Measurements from ENCODE around the gene LEMD2.

The LEMD2 gene

DNA sequence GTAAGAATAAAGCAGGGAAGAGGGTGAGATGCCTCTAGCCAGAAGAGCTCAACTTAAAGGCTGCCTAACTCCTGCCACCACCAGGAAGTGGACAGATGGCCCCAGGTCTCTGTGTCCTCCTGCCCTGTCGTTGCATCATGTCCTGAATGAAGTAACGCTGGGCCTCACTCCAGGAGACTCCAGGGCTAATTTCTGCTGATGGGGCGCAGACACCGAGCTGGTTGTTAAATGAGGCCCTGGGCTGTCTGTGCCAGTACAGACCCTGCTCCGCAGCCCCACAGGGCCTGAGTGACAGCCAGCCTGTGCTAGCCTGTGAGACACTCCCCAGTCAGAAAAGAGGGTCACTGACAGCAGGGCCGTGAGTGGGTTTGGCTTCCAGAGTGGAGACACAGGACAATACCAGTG is 48.7 kb downstream of the LEMD2 start:
- H3K36me3 ChIP-seq (ENCODE audit: insufficient read depth, low read depth, low read length) = no peaks in the 10 kb centered on the region
- no peak overlapping the region for H3K9ac ChIP-seq (ENCODE audit: low read depth, low read length)
- H3K27me3 ChIP-seq (ENCODE audit: insufficient read depth, low read length) = no peaks in the 10 kb centered on the region
- peaks cover 3% of the 10 kb centered on the region for H3K4me1 ChIP-seq (ENCODE audit: insufficient read depth, low read length)
- no peak overlapping the region for H3K27ac ChIP-seq (ENCODE audit: low read length)
- no peaks in the 10 kb centered on the region for H3K9me3 ChIP-seq (ENCODE audit: insufficient read depth, low read depth, low read length)
- no peak overlapping the region for H3K4me3 ChIP-seq (ENCODE audit: low read length)

DNA sequence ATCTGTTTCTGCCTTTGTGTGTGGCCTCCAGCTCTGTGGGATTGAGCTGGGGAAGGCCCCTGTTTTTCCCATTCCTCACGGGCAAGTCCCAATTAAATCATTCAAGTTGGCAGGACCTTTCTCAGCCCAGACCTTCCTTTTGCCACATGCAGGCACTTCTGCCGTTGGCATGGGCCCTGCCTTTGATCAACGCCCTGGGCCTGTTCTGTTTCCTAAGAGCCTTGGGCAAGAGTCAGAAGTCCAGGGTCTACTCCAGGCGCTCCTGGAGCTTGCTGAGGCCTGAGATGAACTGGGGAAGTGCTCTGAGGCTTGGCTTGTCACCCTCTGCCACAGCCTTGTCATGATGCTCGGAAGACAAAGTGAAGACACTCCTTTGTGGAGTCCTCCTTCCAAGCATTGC is 49.4 kb downstream of the LEMD2 start:
- no peaks in the 10 kb centered on the region for H3K27me3 ChIP-seq (ENCODE audit: insufficient read depth, low read length)
- no peak overlapping the region for H3K9ac ChIP-seq (ENCODE audit: low read depth, low read length)
- H3K9me3 ChIP-seq (ENCODE audit: insufficient read depth, low read depth, low read length) = no peaks in the 10 kb centered on the region
- no peak overlapping the region for H3K27ac ChIP-seq (ENCODE audit: low read length)
- H3K4me3 ChIP-seq (ENCODE audit: low read length) = no peak overlapping the region
- H3K36me3 ChIP-seq (ENCODE audit: insufficient read depth, low read depth, low read length) = no peaks in the 10 kb centered on the region
- H3K4me1 ChIP-seq (ENCODE audit: insufficient read depth, low read length) = no peaks in the 10 kb centered on the region; the same call in 1 of the 2 replicates

DNA sequence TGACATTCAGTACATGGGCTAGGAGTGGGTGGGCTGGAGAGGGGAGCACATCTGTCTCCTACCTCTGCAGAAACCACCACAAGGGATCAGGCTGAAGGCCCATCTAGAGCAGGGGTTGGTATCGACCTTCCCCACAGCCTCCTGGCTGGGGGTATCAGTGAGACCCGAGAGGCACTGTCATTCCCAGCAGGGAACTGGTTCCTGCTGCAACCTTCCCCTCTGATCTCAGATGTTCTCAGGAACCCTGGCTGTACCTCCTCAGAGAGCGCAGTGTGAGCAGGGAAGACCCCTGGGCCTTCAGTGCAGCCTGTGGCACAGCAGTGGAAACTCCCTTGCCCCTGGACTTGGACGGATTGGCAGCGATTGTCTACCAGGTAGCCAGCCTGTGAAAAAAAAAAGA is 50.1 kb downstream of the LEMD2 start:
- no peaks in the 10 kb centered on the region for H3K9me3 ChIP-seq (ENCODE audit: insufficient read depth, low read depth, low read length)
- H3K36me3 ChIP-seq (ENCODE audit: insufficient read depth, low read depth, low read length) = no peaks in the 10 kb centered on the region
- no peaks in the 10 kb centered on the region for H3K27me3 ChIP-seq (ENCODE audit: insufficient read depth, low read length)
- no peaks in the 10 kb centered on the region for H3K4me1 ChIP-seq (ENCODE audit: insufficient read depth, low read length)
- no peak overlapping the region for H3K27ac ChIP-seq (ENCODE audit: low read length)
- H3K4me3 ChIP-seq (ENCODE audit: low read length) = no peak overlapping the region
- H3K9ac ChIP-seq (ENCODE audit: low read depth, low read length) = no peak overlapping the region

DNA sequence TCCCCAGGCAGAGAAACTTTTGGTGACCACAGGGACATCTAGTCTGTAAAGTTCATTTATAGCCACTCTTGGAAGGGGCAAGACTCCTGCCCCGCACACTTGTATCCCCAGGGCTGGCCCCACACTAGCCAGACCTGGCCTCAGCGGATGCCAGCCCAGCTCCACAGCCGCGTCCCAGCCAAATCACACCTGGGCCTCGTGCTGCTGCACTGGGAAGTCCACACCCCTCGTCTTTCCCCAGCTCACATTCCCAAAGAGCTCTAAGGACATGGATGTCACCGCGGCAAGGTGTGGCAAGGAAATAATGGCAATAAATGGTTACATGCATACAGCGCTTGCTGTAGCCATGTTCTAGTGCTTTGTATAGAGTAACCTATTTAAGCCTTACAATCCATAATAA is 50.8 kb downstream of the LEMD2 start:
- H3K27ac ChIP-seq (ENCODE audit: low read length) = no peak overlapping the region
- H3K27me3 ChIP-seq (ENCODE audit: insufficient read depth, low read length) = no peaks in the 10 kb centered on the region
- no peaks in the 10 kb centered on the region for H3K9me3 ChIP-seq (ENCODE audit: insufficient read depth, low read depth, low read length)
- no peak overlapping the region for H3K4me3 ChIP-seq (ENCODE audit: low read length)
- no peak overlapping the region for H3K9ac ChIP-seq (ENCODE audit: low read depth, low read length)
- no peaks in the 10 kb centered on the region for H3K36me3 ChIP-seq (ENCODE audit: insufficient read depth, low read depth, low read length)
- H3K4me1 ChIP-seq (ENCODE audit: insufficient read depth, low read length) = no peaks in the 10 kb centered on the region

DNA sequence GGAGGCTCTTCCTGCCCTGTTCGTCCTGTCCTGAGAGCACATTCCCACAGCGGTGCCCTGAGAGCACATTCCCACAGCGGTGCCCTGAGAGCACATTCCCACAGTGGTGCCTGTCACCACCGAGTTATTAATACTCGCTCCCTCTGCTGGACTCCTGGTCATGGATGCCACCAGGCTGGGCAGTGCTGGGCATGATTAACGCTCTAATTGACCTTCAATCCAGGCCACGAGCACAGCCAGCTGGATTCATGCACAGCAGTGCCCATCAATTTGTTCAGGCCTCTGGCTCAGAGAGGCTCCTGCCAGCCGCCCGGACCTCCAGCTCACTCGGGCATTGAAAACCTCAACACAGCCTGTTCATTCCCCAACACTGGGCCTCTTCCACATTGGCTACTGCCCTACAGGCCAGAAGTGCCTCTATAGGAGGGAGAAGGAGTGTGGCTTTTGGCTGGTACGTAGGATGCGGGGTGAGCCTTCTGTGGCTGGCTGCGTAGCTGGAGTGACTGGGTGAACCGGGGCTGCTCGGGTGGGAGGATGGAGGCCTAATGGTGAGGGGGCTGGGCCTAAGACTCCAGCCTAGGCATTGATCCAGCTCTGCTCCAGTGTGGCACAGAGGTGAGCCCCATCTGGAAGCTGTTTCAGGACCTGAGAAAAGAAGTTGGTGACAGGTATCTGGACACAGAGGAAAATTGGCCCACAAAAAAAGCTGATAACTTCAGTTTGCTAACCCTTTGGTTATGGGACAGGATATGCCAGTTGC is 51.5 kb downstream of the LEMD2 start:
- Histone ChIP-seq H3K4me1 (ENCODE audit: insufficient read depth, low read length) (no peaks in the 10 kb centered on the region), H3K9me3 (ENCODE audit: insufficient read depth, low read depth, low read length) (no peaks in the 10 kb centered on the region), H3K27me3 (ENCODE audit: insufficient read depth, low read length) (no peaks in the 10 kb centered on the region), H3K36me3 (ENCODE audit: insufficient read depth, low read depth, low read length) (no peaks in the 10 kb centered on the region), H3K4me3 (ENCODE audit: low read length) (no peak overlapping the region), H3K9ac (ENCODE audit: low read depth, low read length) (no peak overlapping the region), H3K27ac (ENCODE audit: low read length) (no peak overlapping the region)

DNA sequence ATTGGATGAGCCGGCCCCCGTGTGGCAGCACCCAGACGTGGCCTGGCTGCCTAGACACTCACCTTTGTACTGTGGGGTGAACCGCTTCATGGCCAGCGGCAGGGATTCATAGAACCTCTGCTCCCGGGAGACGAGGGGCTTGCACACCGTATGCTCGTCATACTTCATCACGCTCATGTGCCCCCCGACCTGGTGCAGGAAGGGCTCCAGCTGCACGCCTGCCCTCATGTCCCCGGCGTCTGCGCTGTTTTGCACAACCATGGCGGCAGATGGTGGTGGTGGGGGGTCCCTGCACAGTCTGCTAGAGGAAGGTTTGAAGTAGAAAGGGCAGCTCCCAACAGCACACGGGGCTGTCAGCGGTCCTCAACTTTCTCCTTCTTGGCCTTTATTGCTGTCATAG is 53.7 kb downstream of the LEMD2 start:
- Histone ChIP-seq H3K4me1 (ENCODE audit: insufficient read depth, low read length) (no peaks in the 10 kb centered on the region), H3K9ac (ENCODE audit: low read depth, low read length) (no peak overlapping the region), H3K9me3 (ENCODE audit: insufficient read depth, low read depth, low read length) (no peaks in the 10 kb centered on the region)

DNA sequence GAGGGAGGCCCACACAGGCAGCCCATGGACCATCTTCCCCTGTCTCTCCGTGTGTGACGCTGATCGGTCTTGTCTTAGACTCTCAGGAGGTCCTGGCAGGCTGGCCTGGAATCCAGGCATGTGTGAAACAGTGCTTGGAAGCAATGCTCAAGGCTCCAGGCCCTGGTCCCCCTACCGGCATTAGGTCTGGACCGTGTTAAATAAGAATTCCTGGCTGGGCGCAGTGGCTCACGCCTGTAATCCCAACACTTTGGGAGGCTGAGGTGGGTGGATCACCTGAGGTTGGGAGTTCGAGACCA is 55.3 kb downstream of the LEMD2 start:
- H3K27me3 ChIP-seq (ENCODE audit: insufficient read depth, low read length) = no peaks in the 10 kb centered on the region

More for the DNA sequence above, 53.7 kb downstream of the LEMD2 start:
- Histone ChIP-seq H3K4me3 (ENCODE audit: low read length) (no peak overlapping the region), H3K27me3 (ENCODE audit: insufficient read depth, low read length) (no peaks in the 10 kb centered on the region), H3K36me3 (ENCODE audit: insufficient read depth, low read depth, low read length) (no peaks in the 10 kb centered on the region), H3K27ac (ENCODE audit: low read length) (no peak overlapping the region)

DNA sequence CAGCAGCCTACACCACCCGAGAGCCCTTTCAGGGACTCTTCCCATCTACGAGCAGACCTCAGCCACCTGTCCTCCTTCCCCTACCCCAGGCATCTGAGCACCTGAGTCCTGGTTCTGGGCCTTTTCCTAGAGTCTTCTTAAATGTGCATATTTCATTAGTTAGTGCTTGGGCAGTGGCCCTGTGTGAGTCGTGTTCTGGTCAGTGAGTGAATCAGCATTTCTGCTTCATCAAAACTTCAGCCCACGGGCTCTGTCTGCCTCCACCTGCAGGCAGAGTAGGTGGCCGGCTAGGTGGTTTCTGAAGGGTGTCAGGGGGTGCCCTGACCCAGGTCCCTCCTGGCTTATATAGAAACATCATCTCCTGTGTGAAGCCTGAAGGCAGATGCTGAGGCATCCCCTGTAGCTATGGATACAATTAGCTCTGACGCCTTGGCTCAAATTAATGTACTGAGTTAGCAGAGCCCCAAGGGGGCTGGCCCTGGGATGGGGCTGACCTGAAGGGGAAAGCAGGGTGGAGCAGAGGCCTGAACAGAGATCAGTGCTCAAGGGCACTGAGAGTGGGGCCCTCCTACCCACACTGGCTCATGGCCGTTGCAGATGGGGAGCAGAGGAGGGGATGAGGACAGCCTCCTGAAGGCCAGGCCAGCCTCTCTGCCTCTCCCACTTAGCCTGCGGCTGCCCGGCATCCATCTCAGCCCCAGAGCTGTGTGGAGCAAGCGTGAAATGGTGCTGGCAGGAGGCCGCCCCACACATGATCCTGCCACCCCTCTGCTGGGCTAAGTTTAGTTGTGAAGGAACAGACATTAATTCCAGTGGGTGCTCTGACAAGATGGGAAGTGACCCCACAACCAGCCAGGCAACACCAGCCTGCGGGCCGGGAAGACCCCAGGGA is 55.9 kb downstream of the LEMD2 start:
- no peak overlapping the region for H3K9ac ChIP-seq (ENCODE audit: low read depth, low read length)
- H3K27ac ChIP-seq (ENCODE audit: low read length) = no peak overlapping the region
- H3K9me3 ChIP-seq (ENCODE audit: insufficient read depth, low read depth, low read length) = no peaks in the 10 kb centered on the region
- no peaks in the 10 kb centered on the region for H3K4me1 ChIP-seq (ENCODE audit: insufficient read depth, low read length)
- H3K36me3 ChIP-seq (ENCODE audit: insufficient read depth, low read depth, low read length) = no peaks in the 10 kb centered on the region
- H3K4me3 ChIP-seq (ENCODE audit: low read length) = no peak overlapping the region
- no peaks in the 10 kb centered on the region for H3K27me3 ChIP-seq (ENCODE audit: insufficient read depth, low read length)

More for the DNA sequence above, 55.3 kb downstream of the LEMD2 start:
- Histone ChIP-seq H3K9me3 (ENCODE audit: insufficient read depth, low read depth, low read length) (no peaks in the 10 kb centered on the region), H3K4me3 (ENCODE audit: low read length) (no peak overlapping the region), H3K4me1 (ENCODE audit: insufficient read depth, low read length) (no peaks in the 10 kb centered on the region), H3K36me3 (ENCODE audit: insufficient read depth, low read depth, low read length) (no peaks in the 10 kb centered on the region), H3K27ac (ENCODE audit: low read length) (no peak overlapping the region), H3K9ac (ENCODE audit: low read depth, low read length) (no peak overlapping the region)

DNA sequence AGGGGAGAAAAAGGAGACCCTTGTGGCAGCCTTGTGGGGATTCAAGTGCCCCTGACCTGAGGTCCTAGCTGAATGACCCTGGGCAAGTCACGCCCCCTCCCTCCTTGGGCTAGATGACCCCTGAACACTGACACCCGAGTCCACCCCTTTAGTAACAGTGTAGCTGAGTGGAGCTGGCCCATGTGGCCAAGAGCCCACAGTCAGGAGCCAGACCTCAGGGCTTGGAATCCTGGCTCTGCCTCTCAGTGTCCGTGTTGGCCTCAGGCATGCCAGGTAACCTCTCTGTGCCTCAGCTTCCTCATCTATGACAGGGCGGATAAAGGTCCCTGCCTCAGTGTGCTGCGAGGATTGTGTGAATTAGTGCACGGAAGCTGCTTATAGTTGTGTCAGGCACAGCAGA is 56.5 kb downstream of the LEMD2 start:
- Histone ChIP-seq H3K27ac (ENCODE audit: low read length) (no peak overlapping the region), H3K9me3 (ENCODE audit: insufficient read depth, low read depth, low read length) (no peaks in the 10 kb centered on the region), H3K4me3 (ENCODE audit: low read length) (no peak overlapping the region), H3K4me1 (ENCODE audit: insufficient read depth, low read length) (0 out of 2 replicates have a peak, but pooled peaks cover under 1% of the 10 kb centered on the region), H3K27me3 (ENCODE audit: insufficient read depth, low read length) (no peaks in the 10 kb centered on the region), H3K36me3 (ENCODE audit: insufficient read depth, low read depth, low read length) (no peaks in the 10 kb centered on the region), H3K9ac (ENCODE audit: low read depth, low read length) (no peak overlapping the region)

DNA sequence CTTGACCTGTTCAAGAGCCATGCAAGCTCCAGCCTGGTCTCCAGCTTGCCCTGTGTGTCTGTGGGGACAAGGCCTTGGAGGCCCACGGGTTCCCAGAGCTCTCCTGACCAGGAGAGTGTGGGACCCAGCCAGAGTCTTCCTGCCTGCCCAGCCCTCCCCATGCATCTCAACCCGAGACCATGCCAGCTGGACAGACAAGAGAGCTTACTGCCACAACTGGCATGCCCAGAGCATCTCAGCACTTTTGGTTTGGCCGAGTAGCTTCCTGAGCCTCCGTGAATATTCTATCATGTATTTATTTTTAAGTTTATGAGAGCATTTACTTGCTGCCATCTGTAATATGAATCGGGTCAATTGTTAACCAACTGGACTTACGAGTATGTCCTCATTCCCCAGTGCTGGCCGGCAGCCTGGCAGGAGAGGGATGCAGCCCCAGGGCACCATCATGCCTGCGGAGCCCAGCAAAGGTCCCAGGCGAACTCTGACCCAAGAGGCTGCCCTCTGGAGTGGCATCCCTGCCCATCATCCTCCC is 57.1 kb downstream of the LEMD2 start:
- H3K27me3 ChIP-seq (ENCODE audit: insufficient read depth, low read length) = no peaks in the 10 kb centered on the region
- no peak overlapping the region for H3K9ac ChIP-seq (ENCODE audit: low read depth, low read length)
- H3K27ac ChIP-seq (ENCODE audit: low read length) = no peak overlapping the region
- H3K36me3 ChIP-seq (ENCODE audit: insufficient read depth, low read depth, low read length) = no peaks in the 10 kb centered on the region
- H3K4me3 ChIP-seq (ENCODE audit: low read length) = no peak overlapping the region
- no peaks in the 10 kb centered on the region for H3K9me3 ChIP-seq (ENCODE audit: insufficient read depth, low read depth, low read length)
- H3K4me1 ChIP-seq (ENCODE audit: insufficient read depth, low read length) = 0 out of 2 replicates have a peak, but pooled peaks cover 3% of the 10 kb centered on the region

DNA sequence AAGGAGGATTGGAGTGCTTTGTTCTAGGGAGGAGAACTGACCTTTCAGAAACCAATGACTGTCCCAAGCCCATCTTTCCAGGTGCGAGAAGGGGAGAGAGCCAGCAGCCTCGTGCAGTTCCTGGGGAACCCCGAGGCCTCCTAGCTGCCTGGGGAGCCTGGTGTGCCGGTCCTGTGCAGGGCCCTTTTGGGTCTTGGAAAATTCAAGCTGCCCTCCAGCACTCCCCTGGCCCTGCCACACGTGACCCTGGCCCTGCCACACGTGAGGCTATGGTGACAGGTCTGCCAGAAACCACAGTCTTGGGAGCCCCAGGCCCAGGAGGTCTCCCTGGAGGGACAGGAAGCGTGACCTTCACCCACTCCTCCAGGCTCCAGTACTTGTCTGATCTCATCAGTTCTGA is 57.9 kb downstream of the LEMD2 start:
- Histone ChIP-seq H3K9ac (ENCODE audit: low read depth, low read length) (no peak overlapping the region), H3K27ac (ENCODE audit: low read length) (no peak overlapping the region), H3K4me3 (ENCODE audit: low read length) (no peak overlapping the region)

DNA sequence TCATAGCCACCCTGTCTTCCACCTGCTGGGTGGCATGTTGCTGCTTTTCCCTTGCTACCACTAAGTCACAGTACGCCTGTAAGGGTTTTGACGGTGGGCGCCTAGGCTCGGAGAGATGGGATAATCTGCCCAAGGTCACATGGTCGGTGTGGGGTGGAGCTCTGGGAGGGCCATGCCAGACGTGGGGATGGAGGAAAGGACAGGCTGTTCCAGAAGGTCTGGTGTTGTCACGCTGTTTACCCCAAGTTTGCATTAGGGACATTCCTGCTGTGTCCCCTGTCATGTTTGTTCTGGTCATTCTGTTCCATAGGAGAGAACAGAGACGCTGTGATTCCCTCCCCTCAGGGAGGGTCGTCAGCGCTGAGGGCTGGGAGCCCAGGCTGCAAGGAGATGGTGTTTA is 58.3 kb downstream of the LEMD2 start:
- Histone ChIP-seq H3K9me3 (ENCODE audit: insufficient read depth, low read depth, low read length) (no peaks in the 10 kb centered on the region), H3K4me1 (ENCODE audit: insufficient read depth, low read length) (0 out of 2 replicates have a peak, but pooled peaks cover 3% of the 10 kb centered on the region), H3K27me3 (ENCODE audit: insufficient read depth, low read length) (no peaks in the 10 kb centered on the region), H3K9ac (ENCODE audit: low read depth, low read length) (no peak overlapping the region), H3K4me3 (ENCODE audit: low read length) (no peak overlapping the region), H3K36me3 (ENCODE audit: insufficient read depth, low read depth, low read length) (no peaks in the 10 kb centered on the region), H3K27ac (ENCODE audit: low read length) (no peak overlapping the region)

More for the DNA sequence above, 57.9 kb downstream of the LEMD2 start:
- no peaks in the 10 kb centered on the region for H3K27me3 ChIP-seq (ENCODE audit: insufficient read depth, low read length)
- no peaks in the 10 kb centered on the region for H3K9me3 ChIP-seq (ENCODE audit: insufficient read depth, low read depth, low read length)
- 0 out of 2 replicates have a peak, but pooled peaks cover 3% of the 10 kb centered on the region for H3K4me1 ChIP-seq (ENCODE audit: insufficient read depth, low read length)
- H3K36me3 ChIP-seq (ENCODE audit: insufficient read depth, low read depth, low read length) = no peaks in the 10 kb centered on the region

Measured in iPS-20b (cell line).